GM10847 (cell line): ENCODE measurements around the gene FASN.
A peak's percentile ranks its signal among the peaks of the same experiment; 100 is the strongest.

Experiments used
- POLR2A ChIP-seq: IDR thresholded peaks from 2 replicates; pipeline ENCODE4 v1.6.1; 2011; ENCODE audit not compliant: insufficient read length; ENCODE audit errors: extremely low read depth

The FASN gene

DNA sequence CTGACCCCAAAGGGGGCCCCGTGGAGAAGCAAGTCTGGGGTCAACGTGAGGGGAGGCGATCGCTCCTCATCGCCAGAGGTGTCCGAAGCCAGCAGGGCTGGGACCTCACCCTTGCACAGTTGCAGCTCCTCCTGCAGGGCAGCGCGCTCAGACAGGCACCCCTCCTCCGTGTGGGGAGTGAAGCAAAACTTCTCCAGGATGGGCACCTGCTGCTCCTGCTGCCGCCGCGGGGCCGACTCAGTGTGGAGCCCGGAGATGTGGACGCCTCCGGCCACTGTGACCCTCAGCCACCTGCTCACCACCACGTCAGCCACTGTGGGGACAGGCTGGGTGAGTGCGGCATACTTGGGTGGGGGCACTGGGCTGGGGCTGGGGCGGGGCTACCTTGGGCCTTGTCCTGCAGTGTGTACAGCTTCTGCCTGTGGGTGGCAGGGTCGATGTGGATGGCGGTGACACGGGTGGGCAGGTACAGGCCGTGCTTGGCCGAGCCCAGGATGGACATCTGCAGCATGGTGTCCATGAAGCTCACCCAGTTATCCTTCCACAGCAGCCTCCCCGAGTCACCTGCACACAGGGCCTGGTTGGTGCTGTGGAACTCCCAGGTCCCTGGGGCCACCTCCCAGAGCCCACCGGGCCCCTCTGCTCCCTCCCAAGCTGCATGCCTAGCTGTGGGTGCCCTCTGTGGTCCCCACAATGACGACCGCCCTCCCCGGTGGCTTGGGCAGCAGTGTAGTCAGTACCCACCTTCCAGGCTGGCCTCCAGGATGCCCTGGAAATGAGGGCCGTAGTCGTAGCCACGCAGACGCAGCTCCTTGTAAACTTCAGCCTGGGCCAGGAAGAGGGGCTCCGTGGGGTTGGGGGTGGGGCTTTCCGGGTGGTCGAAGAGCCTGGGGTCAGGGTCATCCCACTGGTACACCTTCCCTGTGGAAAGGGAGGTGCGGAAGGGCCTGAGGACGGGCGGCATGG is 10.8 kb downstream of the FASN start:
- TF ChIP-seq POLR2A: no peak

DNA sequence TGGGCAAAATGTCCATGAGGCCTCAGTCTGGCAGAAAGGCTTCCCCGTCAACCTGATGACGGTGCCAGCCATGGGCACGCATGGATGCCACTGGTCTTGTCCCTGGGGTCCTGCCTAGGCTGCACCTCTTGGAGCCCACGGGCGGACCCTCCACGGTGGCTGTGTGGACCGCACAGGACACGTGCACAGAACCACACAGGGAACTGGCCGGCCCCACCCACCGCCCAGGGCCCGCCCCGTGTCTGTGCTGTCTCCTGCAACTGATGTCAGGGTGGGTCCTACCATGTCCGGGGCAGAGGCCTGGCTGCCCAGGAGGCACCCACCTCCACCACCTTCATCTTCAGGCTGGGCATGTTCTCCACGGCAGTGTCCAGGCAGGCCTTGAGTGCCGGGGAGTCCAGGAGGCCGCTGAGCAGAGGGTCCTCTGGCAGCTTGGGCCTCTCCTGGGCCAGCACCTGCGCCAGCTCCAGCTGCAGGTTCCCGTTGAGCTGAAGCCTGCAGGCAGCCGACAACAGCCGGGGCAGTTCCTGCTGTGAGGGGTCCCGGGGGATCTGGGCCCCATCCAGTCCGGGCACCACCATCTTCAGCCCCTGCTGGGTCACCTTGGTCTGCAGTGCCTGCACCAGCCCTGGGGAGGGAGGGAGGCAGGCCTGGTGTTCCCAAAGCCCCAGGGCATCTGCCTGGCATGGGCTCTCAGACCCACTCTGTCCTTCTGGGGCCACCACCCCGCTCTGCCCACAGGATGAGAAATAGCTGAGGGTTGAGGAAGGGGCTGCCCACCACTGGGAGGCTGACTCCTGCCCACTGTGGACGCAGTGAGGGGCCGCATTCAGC is 11.9 kb downstream of the FASN start:
- no peak for TF ChIP-seq POLR2A

DNA sequence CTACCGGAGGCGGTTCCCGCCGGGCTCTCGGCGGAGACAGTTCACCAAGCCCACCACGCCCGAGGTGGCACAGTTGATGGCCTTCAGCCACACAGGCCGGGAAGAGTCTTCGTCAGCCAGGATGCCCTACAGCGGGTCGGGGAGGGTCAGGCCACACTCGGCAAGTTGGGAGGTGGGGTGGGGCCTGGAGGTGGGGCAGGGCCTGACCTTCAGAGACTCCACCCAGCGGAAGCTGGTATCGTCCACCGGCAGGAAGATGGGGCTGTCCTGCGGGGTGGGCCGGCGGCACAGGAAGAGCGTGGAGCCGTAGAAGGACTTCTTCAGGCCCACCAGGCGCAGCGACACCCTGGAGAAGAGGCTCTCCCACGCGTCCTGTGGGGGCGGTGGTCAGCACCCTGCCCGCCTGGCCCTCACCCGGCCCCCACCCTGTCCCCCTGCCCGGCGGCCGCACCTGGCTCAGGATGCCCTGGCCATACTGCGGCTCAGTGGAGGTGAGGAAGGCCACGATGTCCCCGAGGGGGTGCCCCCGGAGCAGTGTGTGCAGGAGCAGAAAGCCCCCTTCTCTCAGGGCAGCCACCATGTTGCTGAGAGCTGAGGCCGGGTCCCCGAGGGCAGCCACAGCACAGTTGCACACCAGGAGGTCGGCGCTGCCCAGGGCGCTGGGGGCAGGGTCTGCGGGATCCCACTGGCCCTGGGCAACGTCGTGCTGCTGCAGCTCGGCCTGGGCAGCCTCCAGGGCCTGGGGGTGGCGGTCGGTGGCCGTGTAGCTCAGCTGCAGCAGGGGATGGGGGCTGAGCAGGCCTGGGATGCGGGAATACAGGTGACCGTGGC is 12.8 kb downstream of the FASN start:
- no peak for TF ChIP-seq POLR2A

DNA sequence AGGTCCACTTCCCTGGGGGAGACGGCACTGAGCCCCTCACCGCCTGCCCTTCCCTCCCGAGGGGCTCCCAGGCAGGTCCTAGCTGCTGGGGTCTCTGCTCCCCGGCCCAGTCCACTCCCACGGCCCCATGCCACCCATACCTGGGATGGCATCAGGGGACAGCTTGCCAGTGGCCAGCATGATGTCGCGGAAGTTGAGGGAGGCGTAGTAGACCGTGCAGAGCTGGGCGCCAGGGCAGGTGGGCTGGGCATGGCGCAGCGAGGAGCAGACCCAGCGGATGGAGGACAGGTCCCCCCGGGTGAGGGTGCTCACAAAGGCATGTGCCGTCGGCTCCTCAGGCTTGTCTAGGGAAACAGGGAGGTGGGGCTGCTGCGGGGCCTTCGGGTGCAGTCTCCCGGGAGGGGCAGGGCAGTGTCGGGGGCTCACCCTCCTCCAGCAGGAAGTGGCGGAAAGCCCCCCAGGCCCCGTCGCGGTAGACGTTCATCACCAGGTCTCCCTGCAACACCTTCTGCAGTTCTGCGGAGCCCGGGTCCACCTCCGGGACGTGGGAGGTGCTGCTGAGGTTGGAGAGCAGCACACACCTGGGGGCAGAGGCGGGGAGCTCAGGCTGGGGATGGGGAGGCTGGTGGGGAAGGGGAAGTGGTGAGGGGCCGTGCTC is 13.5 kb downstream of the FASN start:
- TF ChIP-seq POLR2A: no peak

DNA sequence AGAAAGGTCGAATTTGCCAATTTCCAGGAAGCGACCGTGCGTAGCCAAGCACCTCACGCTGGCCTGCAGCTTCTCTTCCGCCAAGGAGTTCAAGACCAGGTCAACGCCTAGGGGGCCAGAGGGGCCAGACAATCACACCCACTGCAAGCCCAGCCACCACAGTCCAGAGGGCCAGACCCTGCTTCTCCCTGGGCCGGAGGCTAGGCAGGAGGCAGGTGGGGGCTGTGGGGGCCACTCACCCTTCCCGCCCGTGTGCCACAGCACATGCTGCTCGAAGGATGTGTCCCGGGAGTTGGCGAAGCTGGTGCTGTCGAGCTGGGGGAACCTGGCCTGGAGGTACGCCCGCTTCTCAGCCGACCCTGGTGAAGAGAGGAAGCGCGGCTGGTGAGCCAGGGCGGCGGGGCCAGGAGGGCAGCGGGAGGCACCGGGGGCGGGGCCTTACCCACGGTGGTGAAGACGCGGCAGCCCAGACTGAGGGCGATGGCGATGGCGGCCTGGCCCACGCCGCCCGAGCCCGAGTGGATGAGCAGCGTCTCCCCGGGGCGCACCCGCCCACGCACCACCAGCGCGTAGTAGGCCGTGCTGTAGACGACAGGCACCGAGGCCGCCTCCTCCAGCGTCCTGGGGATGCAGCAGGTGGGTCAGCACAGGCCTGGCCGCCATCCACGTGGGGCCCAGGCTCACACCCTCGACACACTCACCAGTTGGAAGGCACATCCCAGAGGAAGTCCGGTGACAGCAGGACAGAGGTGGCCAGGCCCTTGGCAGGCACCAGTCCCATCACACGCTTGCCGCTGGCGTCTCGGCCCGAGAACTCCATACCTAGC is 14.3 kb downstream of the FASN start:
- no peak for TF ChIP-seq POLR2A

GRCh38 chr17:82083009-82083408 is 15.0 kb downstream of the FASN start:
- no peak for TF ChIP-seq POLR2A

- no peak for TF ChIP-seq POLR2A
Measured at GRCh38 chr17:82082456-82082855, 15.6 kb downstream of the FASN start.

DNA sequence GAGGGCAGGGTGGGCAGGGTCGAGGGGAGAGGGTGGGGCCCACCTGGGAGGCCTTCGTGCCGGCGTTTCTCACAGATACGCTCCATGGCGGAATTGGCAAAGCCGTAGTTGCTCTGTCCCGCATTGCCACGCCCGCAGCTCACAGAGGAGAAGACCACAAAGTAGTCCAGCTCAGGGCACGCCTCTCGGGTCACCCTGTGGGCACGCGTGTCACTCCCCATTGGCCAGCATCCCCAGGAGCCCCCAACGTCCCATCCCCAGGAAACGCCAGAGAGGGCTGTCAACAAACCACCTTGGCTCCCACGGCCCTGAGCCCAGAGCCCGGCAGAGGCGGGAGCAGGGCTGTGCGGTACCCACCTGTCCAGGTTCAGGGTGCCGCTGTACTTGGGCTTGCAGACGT is 16.1 kb downstream of the FASN start:
- no peak for TF ChIP-seq POLR2A

GRCh38 chr17:82081546-82081945 is 16.5 kb downstream of the FASN start:
- TF ChIP-seq POLR2A: no peak

GRCh38 chr17:82080789-82081464 is 17.1 kb downstream of the FASN start:
- TF ChIP-seq POLR2A: peak; percentile 10

DNA sequence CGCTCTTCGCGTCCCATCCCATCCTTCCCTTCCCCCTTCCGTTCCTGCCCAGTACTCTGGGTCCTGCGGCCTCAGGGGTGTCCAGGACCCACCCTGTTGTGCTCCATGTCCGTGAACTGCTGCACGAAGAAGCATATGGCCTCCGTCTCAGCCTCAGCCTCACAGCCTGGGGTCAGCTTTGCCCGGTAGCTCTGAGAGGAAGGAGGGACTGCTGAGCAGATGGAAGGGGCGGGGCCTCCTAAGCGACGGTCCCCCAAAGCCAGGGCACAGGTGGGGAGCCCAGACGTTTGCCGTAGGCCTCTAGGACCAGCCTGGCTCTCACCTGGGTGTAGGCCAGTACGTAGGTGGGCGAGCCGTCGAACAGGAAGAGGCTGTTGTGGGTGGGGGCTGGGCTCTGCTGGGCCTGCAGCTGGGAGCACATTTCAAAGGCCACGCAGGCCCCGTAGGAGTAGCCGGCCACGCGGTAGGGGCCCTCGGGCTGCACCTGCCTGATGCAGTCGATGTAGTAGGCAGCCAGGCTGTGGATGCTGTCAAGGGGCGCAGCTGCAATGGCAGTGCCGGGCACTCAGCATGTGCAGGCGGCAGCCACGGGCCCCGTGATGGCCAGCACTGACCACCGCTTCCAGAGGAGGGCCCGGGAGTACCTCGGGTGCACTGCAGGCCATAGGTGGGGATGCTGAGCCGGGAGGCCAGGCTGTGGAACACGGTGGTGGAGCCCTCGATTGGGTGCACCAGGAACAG is 17.8 kb downstream of the FASN start:
- no peak for TF ChIP-seq POLR2A

DNA sequence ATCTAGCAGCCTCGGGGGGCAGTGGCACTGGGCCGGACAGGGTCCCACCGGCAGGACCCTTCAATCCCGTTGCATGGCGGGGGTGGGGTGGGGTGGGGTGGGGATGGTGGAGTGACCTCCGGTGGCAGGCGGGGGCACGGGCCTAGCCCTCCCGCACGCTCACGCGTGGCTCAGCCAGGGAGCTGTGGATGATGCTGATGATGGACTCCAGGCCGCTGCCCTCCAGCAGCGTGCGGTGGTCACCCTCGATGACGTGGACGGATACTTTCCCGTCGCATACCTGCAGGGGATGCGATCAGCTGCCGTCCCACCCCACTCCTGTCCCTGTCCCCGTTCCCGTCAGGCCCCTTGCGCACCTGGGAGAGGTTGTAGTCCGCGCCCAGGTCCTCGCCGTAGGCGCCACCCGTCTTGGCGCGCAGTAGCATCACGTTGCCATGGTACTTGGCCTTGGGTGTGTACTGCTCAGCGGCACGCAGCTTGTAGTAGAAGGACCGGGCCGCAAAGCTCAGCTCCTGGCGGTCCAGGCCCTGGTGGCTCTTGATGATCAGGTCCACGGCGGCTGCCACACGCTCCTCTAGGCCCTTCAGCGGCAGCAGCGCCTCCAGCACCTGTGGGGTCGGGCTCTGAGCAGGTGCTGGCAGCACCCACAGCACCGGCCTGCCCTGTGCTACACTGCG is 18.9 kb downstream of the FASN start:
- TF ChIP-seq POLR2A: no peak

- TF ChIP-seq POLR2A: no peak
Measured at GRCh38 chr17:82078433-82078832, 19.6 kb downstream of the FASN start.
